Osteocyte (in vitro differentiated cells): Measurements from ENCODE around the gene NCR3LG1. TPM values are rescaled to one million over a fixed set of nuclear protein-coding genes. Genes with fewer than 3 reads are reported as not detected.

Source experiments
- DNase-seq: peaks from one replicate; pipeline ENCODE4 v3.0.0; 2021; ENCODE audit warnings: mixed read lengths; ENCODE audit not compliant: unreplicated experiment; ENCODE audit errors: extremely low spot score
- H3K27ac Mint-ChIP-seq: one replicate; pipeline ENCODE4 v1.8.0; 2021; ENCODE audit warnings: mild to moderate bottlenecking, mixed read lengths; ENCODE audit not compliant: unreplicated experiment
- H3K27me3 Mint-ChIP-seq: one replicate; pipeline ENCODE4 v1.8.0; 2021; ENCODE audit warnings: mixed read lengths; ENCODE audit not compliant: unreplicated experiment
- H3K36me3 Mint-ChIP-seq: one replicate; pipeline ENCODE4 v1.8.0; 2021; ENCODE audit warnings: mixed read lengths; ENCODE audit not compliant: unreplicated experiment
- H3K4me1 Mint-ChIP-seq: one replicate; pipeline ENCODE4 v1.8.0; 2021; ENCODE audit warnings: mixed read lengths; ENCODE audit not compliant: unreplicated experiment
- H3K4me3 Mint-ChIP-seq: one replicate; pipeline ENCODE4 v1.8.0; 2021; ENCODE audit warnings: mild to moderate bottlenecking, moderate library complexity, mixed read lengths; ENCODE audit not compliant: unreplicated experiment
- H3K9me3 Mint-ChIP-seq: one replicate; pipeline ENCODE4 v1.8.0; 2021; ENCODE audit warnings: mixed read lengths; ENCODE audit not compliant: unreplicated experiment
- CTCF ChIP-seq: fragments of 200-600 bp; sonication (generic); IDR thresholded peaks from 2 replicates; pipeline ENCODE4 v1.5.0; 2021; ENCODE audit warnings: antibody characterized with exemption, mild to moderate bottlenecking, moderate library complexity
- total RNA-seq: library from RNA; stranded (reverse); gene quantifications from 2 replicates; pipeline ENCODE4 v1.2.1, GENCODE V29; 2021

The NCR3LG1 gene
- total RNA-seq, 1 donor from 2014 or later: 7.5 TPM

GRCh38 chr11:17392872-17393271, 41.3 kb downstream of the NCR3LG1 start:
- Mint-ChIP-seq H3K36me3 (no peaks in the 10 kb centered on the region), H3K27me3 (peaks cover 18% of the 10 kb centered on the region), H3K4me3 (no peak overlapping the region), H3K27ac (no peak overlapping the region), H3K9me3 (no peaks in the 10 kb centered on the region), H3K4me1 (peaks cover 3% of the 10 kb centered on the region)
- no peak for TF ChIP-seq CTCF
- no peak for DNase-seq

- H3K27me3 Mint-ChIP-seq: peaks cover 19% of the 10 kb centered on the region
- no peak for TF ChIP-seq CTCF
- no peaks in the 10 kb centered on the region for H3K36me3 Mint-ChIP-seq
- H3K4me3 Mint-ChIP-seq: no peak overlapping the region
- peaks cover 3% of the 10 kb centered on the region for H3K4me1 Mint-ChIP-seq
- H3K27ac Mint-ChIP-seq: no peak overlapping the region
- no peak for DNase-seq
- H3K9me3 Mint-ChIP-seq: no peaks in the 10 kb centered on the region
Observed at GRCh38 chr11:17393472-17393871, 41.9 kb downstream of the NCR3LG1 start.

- Mint-ChIP-seq H3K36me3 (no peaks in the 10 kb centered on the region), H3K4me1 (no peaks in the 10 kb centered on the region), H3K9me3 (no peaks in the 10 kb centered on the region), H3K4me3 (no peak overlapping the region), H3K27me3 (peaks cover 29% of the 10 kb centered on the region), H3K27ac (no peak overlapping the region)
- no peak for DNase-seq
- TF ChIP-seq CTCF: no peak
Observed at GRCh38 chr11:17394743-17395390, 43.3 kb downstream of the NCR3LG1 start.

GRCh38 chr11:17395554-17395961, 44.0 kb downstream of the NCR3LG1 start:
- Mint-ChIP-seq H3K4me1 (no peaks in the 10 kb centered on the region), H3K4me3 (no peak overlapping the region)

GRCh38 chr11:17395978-17396377, 44.4 kb downstream of the NCR3LG1 start:
- Mint-ChIP-seq H3K4me3 (no peak overlapping the region), H3K9me3 (no peaks in the 10 kb centered on the region), H3K36me3 (no peaks in the 10 kb centered on the region), H3K4me1 (no peaks in the 10 kb centered on the region), H3K27ac (no peak overlapping the region), H3K27me3 (peaks cover 25% of the 10 kb centered on the region)
- DNase-seq: no peak
- no peak for TF ChIP-seq CTCF

More at GRCh38 chr11:17395554-17395961, 44.0 kb downstream of the NCR3LG1 start:
- no peak for DNase-seq
- Mint-ChIP-seq H3K36me3 (no peaks in the 10 kb centered on the region), H3K27me3 (peaks cover 26% of the 10 kb centered on the region), H3K9me3 (no peaks in the 10 kb centered on the region), H3K27ac (no peak overlapping the region)
- TF ChIP-seq CTCF: no peak
